Suprapubic skin (tissue), 3 donors: ENCODE results near the gene CFL1.

Experiments used
- CTCF ChIP-seq, 2 donors: fragments of 200-600 bp in 1 of 2; fragments of 450-650 bp in 1 of 2; sonication (generic) in 1 of 2; IDR thresholded peaks; one replicate each; pipeline ENCODE4 v1.5.1; 2016 to 2019; ENCODE audit warnings: antibody characterized with exemption in 2 of 2, mild to moderate bottlenecking in 1 of 2, moderate library complexity in 1 of 2
- EP300 ChIP-seq: sonication (generic); formaldehyde crosslinking; IDR thresholded peaks from one replicate; pipeline ENCODE4 v1.6.1; 2017; ENCODE audit warnings: antibody characterized with exemption

DNA sequence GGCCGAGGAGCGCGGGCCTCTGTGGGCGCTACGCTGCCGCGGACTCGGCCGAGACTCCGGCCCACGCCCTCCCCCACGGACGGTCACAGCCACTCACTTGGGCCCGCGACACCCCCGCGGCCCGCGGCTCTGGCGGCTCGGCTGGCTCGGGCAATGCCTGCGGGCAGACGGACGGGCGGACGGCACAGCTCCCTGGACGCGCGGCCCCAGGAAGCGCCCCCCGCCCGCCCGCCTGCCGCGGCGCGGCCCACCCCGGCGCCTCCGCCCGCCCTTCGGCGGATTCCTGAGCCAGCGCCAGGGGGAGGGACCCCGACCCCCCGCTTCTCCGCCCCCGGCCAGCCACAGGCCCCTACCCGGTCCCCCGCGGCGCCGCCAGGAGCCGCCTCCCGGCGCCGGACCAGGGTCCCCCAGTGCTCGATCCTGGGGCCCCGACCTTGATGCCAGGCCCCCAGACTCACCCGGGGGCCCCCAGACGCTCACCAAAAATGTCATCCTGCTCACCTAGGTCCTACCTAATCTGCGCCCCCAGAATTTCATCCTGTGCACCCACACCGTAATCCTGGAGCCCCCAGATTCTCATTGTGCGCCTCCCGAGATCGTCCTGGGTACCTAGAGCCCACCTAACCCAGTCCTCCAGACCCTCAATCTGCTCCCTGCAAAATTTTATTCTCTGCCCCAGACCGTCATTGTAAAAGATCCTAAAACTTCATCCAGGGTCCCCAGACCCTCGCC, 14.8 kb upstream of the CFL1 start, which contains the start of gene EFEMP2:
- no peak for TF ChIP-seq CTCF (IDR thresholded peaks at IDR 0.05)
- TF ChIP-seq EP300, result no peak
